GM23248 (cell line): ENCODE results near the gene GABRG3. TPM values are rescaled to one million over a fixed set of nuclear protein-coding genes. Genes with fewer than 3 reads are reported as not detected.

Experiments used
- DNase-seq: peaks from one replicate; pipeline ENCODE4 v3.0.0-alpha.2; 2015
- H2AFZ ChIP-seq: fragments of 200-600 bp; sonication (generic); 2 replicates; pipeline ENCODE4 v1.6.1; 2016; ENCODE audit warnings: antibody characterized with exemption
- H3F3A ChIP-seq: fragments of 200-600 bp; sonication (generic); 2 replicates; pipeline ENCODE4 v1.6.1; 2016; ENCODE audit warnings: mild to moderate bottlenecking, antibody characterized with exemption, mixed run types; ENCODE audit not compliant: insufficient read depth
- H3K27ac ChIP-seq: fragments of 200-600 bp; sonication (generic); 2 replicates; pipeline ENCODE4 v1.5.1; 2016; ENCODE audit warnings: mild to moderate bottlenecking
- H3K27me3 ChIP-seq: fragments of 200-600 bp; sonication (generic); replicated peaks from 2 replicates; pipeline ENCODE4 v1.6.1; 2016; ENCODE audit warnings: mild to moderate bottlenecking; ENCODE audit not compliant: insufficient read depth
- H3K36me3 ChIP-seq: fragments of 200-600 bp; sonication (generic); 2 replicates; pipeline ENCODE4 v1.6.1; 2016; ENCODE audit warnings: low read depth, mild to moderate bottlenecking
- H3K4me1 ChIP-seq: fragments of 200-600 bp; sonication (generic); 2 replicates; pipeline ENCODE4 v1.6.1; 2016; ENCODE audit warnings: mild to moderate bottlenecking; ENCODE audit not compliant: insufficient read depth
- H3K4me2 ChIP-seq: fragments of 200-600 bp; sonication (generic); one replicate; pipeline ENCODE4 v1.6.1; 2016; ENCODE audit warnings: mild to moderate bottlenecking; ENCODE audit not compliant: unreplicated experiment
- H3K4me3 ChIP-seq: fragments of 200-600 bp; sonication (generic); 2 replicates; pipeline ENCODE4 v1.5.1; 2016; ENCODE audit warnings: mild to moderate bottlenecking
- H3K79me2 ChIP-seq: fragments of 200-600 bp; sonication (generic); 2 replicates; pipeline ENCODE4 v1.6.1; 2016; ENCODE audit warnings: mild to moderate bottlenecking; ENCODE audit not compliant: insufficient read depth
- H3K9ac ChIP-seq: fragments of 200-600 bp; sonication (generic); 2 replicates; pipeline ENCODE4 v1.6.1; 2016; ENCODE audit warnings: mild to moderate bottlenecking
- H3K9me2 ChIP-seq: fragments of 200-600 bp; sonication (generic); 2 replicates; pipeline ENCODE4 v1.6.1; 2016; ENCODE audit warnings: mixed run types, mild to moderate bottlenecking, moderate library complexity; ENCODE audit not compliant: insufficient read depth
- H3K9me3 ChIP-seq: fragments of 200-600 bp; sonication (generic); one replicate; pipeline ENCODE4 v1.6.1; 2017; ENCODE audit warnings: low read depth
- H4K20me1 ChIP-seq: fragments of 200-600 bp; sonication (generic); 2 replicates; pipeline ENCODE4 v1.6.0; 2016; ENCODE audit not compliant: insufficient read depth
- EZH2 ChIP-seq: fragments of 200-600 bp; sonication (generic); IDR thresholded peaks from 2 replicates; pipeline ENCODE4 v1.6.1; 2018; ENCODE audit warnings: antibody characterized with exemption, mild to moderate bottlenecking; ENCODE audit not compliant: insufficient read depth, poor library complexity, severe bottlenecking
- EZH2phosphoT487 ChIP-seq: fragments of 200-600 bp; sonication (generic); IDR thresholded peaks from 2 replicates; pipeline ENCODE4 v1.6.1; 2018; ENCODE audit warnings: antibody characterized with exemption, moderate library complexity, mild to moderate bottlenecking, low read depth; ENCODE audit not compliant: insufficient read depth
- WGBS, 2 experiments: methylation state at CpG; one replicate each; pipeline ENCODE4 v1.1.6; 2015 to 2017; ENCODE audit warnings: low lambda C conversion rate in 2 of 2, low coverage in 1 of 2; ENCODE audit errors: missing lambda C conversion rate in 2 of 2; 5-methylcytosine and 5-hydroxymethylcytosine counted together
- in situ Hi-C: fragments of 300-500 bp; cut with MboI; formaldehyde crosslinking; loops from 2 replicates; pipeline ENCODE4 v1.15.0; 2020
- polyA plus RNA-seq: library from polyadenylated mRNA; unstranded; fragments of >200 nt; fragmentation: Nextera tagmentation; extraction: Ambion mirVana; gene quantifications from 2 replicates; pipeline ENCODE4 v1.2.1, GENCODE V29; 2016
- total RNA-seq: library from RNA; depleted of rRNA; stranded (reverse); fragments of >200 nt; shearing (Covaris generic); gene quantifications from 2 replicates; pipeline ENCODE4 v1.2.3, GENCODE V29; 2014

GABRG3 gene
- total and polyA plus RNA-seq, 2 experiments from 2014 or later = not detected

DNA sequence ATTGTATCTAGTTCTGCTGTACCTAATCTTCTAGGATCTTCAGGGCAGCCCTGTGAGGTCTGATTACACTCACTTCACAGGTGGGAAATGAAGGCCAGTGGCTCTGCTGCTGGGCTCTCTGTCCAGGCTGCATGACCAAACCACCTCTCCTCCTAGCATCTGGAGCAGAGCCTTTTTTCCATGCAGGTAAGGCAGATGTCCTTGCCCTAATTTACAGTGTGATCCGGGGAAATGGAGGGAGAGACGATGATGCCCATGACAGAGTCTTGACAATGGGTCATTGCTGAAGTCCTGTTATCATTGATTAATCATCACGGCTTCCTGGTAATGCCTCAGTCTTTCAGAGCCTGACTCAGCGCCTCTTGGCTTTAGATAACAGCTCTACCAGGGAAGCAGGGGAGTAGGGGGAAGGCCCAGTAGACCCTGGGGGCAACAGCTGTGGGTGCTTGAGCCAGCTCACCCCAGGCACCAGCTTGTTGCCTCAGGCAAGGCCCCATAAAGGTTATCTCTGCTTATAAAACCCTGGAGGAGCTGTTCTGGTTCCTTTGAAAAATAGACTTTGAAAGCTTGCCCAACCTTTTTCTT lies 153.4 kb downstream of the GABRG3 start:
- DNase-seq = peak; percentile 28
- no peaks in the 10 kb centered on the region for H3K36me3 ChIP-seq
- no peaks in the 10 kb centered on the region for H3K79me2 ChIP-seq
- in situ Hi-C loops = no loop called here
- 29% methylated on average over 4 of the region's 4 CpGs for WGBS, 2 experiments
- no peak overlapping the region for H3K4me2 ChIP-seq
- no peaks in the 10 kb centered on the region for H3K4me1 ChIP-seq
- 0 out of 2 replicates have a peak, but pooled peaks cover 4% of the 10 kb centered on the region for H3K9me2 ChIP-seq
- H3K27me3 ChIP-seq = no peaks in the 10 kb centered on the region
- H3K27ac ChIP-seq = no peak overlapping the region
- H3K9me3 ChIP-seq = no peaks in the 10 kb centered on the region
- no peak overlapping the region for H2AFZ ChIP-seq
- no peaks in the 10 kb centered on the region for H4K20me1 ChIP-seq
- no peak overlapping the region for H3K4me3 ChIP-seq
- no peak overlapping the region for H3K9ac ChIP-seq
- no peak for TF ChIP-seq EZH2phosphoT487
- TF ChIP-seq EZH2 = no peak
- H3F3A ChIP-seq = no peaks in the 10 kb centered on the region

DNA sequence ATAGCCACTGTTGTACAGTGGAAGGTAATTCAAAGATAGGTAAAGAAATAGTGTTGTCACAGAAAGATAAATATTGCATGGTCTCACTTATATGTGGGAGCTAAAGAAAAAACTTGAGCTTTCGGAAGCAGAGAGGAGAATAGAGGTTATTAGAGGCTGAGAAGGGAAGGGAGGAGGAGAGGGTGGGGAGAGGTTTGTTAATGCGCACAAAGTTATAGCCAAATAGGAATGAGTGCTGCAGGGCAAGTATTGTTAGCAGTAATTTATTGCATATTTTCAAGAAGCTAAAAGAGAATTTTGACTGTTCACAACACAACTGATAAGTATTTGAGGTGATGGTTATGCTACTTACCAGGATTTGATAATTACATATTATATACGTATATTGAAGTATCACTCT lies 154.2 kb downstream of the GABRG3 start:
- Histone ChIP-seq H3K4me3 (no peak overlapping the region), H3K27ac (no peak overlapping the region), H3K27me3 (no peaks in the 10 kb centered on the region), H3K9me3 (no peaks in the 10 kb centered on the region), H3F3A (no peaks in the 10 kb centered on the region), H3K4me2 (no peak overlapping the region), H3K9me2 (0 out of 2 replicates have a peak, but pooled peaks cover 4% of the 10 kb centered on the region), H3K4me1 (no peaks in the 10 kb centered on the region), H4K20me1 (no peaks in the 10 kb centered on the region), H2AFZ (no peak overlapping the region), H3K36me3 (no peaks in the 10 kb centered on the region), H3K9ac (no peak overlapping the region), H3K79me2 (no peaks in the 10 kb centered on the region)
- TF ChIP-seq EZH2 (no peak), EZH2phosphoT487 (no peak)
- no peak for DNase-seq
- 42 to 49% methylated on average over 3 of the region's 3 CpGs for WGBS, 2 experiments
- in situ Hi-C loops = no loop called here

DNA sequence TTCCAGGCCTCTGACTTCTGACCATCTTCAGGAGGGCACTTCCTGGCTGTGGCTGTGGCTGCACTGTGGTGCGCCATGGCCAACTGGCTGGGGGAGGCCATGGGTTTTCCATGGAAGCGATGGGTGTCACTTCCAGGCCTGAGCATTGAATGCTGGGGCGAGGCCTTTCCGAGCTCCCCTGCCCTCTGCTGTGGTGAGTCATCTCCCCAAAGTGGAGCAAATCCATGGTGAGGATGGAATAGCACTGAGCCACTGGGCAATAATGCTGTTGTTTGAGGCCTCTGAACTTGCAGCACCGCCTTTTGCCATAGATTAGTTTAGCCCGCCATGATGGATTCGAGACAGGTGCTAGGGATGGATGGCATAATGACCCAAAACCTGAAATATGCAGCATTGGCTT lies 155.5 kb downstream of the GABRG3 start:
- H2AFZ ChIP-seq = no peak overlapping the region
- H3K9me2 ChIP-seq = 0 out of 2 replicates have a peak, but pooled peaks cover 4% of the 10 kb centered on the region
- no peaks in the 10 kb centered on the region for H3K4me1 ChIP-seq
- no peak overlapping the region for H3K4me3 ChIP-seq
- no peak for TF ChIP-seq EZH2
- TF ChIP-seq EZH2phosphoT487 = no peak
- no peaks in the 10 kb centered on the region for H3F3A ChIP-seq
- no peak overlapping the region for H3K9ac ChIP-seq
- in situ Hi-C loops = no loop called here
- WGBS, 2 experiments = 47 to 51% methylated on average over 7 of the region's 7 CpGs
- no peak overlapping the region for H3K27ac ChIP-seq
- H3K9me3 ChIP-seq = no peaks in the 10 kb centered on the region
- no peak overlapping the region for H3K4me2 ChIP-seq
- no peaks in the 10 kb centered on the region for H4K20me1 ChIP-seq
- no peaks in the 10 kb centered on the region for H3K27me3 ChIP-seq
- no peaks in the 10 kb centered on the region for H3K79me2 ChIP-seq
- no peaks in the 10 kb centered on the region for H3K36me3 ChIP-seq
- no peak for DNase-seq

DNA sequence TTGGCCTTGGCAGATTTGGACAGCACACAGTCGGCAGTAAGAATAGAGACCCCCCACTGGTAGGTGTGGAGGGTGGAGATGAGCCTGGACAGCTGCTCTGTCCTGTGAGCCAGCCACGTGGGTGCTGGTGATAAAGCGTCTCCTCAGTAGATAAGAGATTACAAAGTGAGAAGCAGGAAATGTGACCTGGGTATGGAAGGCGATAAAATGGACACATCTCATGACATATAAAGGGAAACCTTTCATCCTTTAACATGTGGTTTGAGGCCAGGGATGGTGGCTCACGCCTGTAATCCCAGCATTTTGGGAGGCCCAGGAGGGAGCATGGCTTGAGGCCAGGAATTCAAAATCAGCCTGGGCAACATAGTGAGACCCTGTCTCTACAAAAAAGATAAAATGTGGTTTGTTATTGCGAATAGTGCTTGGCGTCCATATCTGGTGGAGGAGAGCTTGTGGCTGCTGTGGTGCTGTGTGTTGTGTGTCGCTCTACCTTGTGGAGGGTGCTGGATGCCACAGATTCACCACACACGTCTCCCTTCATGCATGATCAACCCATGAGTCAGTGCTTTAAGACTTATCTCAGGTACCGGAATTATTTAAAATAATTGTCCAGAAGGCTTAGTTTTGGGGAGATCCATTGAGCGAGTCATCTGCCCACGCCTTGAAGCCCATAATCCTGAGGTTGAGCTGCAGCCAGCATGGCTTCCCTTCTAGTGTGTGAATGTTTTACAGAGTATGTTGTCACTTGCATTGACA lies 157.0 kb downstream of the GABRG3 start:
- no peaks in the 10 kb centered on the region for H3K9me3 ChIP-seq
- DNase-seq = no peak
- TF ChIP-seq EZH2phosphoT487 = no peak
- TF ChIP-seq EZH2 = no peak
- H2AFZ ChIP-seq = no peak overlapping the region
- no peaks in the 10 kb centered on the region for H4K20me1 ChIP-seq
- no peak overlapping the region for H3K27ac ChIP-seq
- in situ Hi-C loops = no loop called here
- no peak overlapping the region for H3K4me2 ChIP-seq
- 48% methylated on average over 12 of the region's 12 CpGs for WGBS, 2 experiments
- H3F3A ChIP-seq = no peaks in the 10 kb centered on the region
- no peaks in the 10 kb centered on the region for H3K27me3 ChIP-seq
- no peak overlapping the region for H3K4me3 ChIP-seq
- H3K79me2 ChIP-seq = no peaks in the 10 kb centered on the region
- no peaks in the 10 kb centered on the region for H3K9me2 ChIP-seq
- H3K4me1 ChIP-seq = no peaks in the 10 kb centered on the region
- no peaks in the 10 kb centered on the region for H3K36me3 ChIP-seq
- no peak overlapping the region for H3K9ac ChIP-seq
